ENCODE measurements around the gene MAG.

Gene MAG

DNA sequence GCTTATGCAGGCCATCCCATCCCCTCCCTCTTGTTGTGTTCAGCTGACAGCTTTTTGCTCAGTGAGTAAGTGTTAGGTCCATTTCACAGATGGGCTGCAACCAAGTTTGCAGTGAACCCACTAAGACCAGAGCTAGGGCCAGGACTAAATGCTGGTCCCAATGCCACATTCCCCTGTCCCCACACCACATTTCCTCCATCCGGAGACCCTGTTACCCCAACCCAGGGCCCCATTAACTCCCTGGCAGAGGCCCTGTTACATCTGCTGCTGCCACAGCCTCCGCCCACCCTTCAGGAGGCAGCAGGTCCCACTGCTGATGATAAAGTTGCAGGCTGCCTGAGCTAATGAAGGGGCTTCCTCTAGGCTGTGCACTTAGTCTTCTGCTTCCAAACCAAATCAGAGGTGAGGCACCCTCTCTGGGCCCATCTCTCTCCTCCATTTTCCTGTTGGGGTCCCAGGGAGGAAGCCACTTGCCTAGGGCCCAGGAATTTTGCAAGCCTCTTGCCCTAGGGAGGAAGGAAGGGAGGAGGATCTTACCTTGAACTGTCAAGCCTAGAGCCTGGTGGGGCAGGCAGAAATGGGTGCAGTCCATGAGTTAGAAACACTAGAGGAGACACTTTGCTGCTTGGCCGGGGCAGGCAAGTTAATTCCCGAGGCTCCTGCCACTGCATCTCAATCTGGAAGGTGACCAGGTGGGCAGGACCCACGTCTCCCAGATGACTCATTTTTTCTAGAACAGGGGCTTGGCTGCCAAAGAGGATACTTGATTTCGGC, 26.6 kb upstream of the MAG start:
- DNase-seq, result no peak

DNA sequence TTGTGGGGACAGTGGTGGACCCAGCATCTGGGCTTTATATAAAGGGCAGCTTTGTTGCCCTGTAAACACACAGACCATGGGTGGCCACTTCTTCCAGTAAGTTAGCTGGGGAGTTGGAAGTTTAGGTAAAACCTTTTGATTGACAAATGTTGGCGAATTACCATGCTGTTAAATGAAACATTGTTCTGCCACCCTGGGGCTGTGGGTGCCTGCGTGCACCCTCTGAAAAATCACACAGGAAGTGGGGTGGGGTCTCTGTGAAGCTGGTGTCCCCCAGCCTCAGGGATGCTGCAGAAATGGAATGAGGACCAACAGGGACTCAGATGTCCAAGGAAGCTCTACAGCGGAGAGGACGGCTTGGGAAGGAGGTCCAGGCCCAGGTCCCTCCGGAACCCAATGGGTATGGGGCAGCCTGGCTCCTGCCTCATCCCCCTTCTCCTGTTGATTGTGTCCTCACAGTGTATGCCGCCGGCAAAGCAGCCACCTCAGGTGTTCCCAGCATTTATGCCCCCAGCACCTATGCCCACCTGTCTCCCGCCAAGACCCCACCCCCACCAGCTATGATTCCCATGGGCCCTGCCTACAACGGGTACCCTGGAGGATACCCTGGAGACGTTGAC, 26.0 kb upstream of the MAG start:
- no peak for DNase-seq

DNA sequence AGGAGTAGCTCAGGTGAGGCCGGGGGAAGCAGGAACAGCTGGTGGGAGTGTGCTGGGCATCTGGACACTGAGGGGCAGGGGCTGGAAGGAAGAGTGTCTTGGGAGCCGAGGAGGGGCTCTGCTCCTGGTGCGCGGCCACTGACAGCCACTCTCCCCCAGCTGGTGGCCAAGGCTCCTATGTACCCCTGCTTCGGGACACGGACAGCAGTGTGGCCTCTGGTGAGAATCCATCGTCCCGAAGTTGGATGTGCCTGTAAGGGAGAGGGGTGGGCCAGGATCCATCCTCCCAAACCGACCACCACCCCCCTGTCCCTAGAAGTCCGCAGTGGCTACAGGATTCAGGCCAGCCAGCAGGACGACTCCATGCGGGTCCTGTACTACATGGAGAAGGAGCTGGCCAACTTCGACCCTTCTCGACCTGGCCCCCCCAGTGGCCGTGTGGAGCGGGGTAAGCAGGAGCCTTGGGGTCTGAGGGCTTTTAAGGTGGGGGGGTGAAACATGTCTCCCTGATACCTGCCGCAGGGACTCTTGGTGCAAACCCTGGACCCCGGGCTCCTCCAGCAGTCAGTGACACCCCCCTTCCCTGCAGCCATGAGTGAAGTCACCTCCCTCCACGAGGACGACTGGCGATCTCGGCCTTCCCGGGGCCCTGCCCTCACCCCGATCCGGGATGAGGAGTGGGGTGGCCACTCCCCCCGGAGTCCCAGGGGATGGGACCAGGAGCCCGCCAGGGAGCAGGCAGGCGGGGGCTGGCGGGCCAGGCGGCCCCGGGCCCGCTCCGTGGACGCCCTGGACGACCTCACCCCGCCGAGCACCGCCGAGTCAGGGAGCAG, 25.2 kb upstream of the MAG start:
- no peak for DNase-seq

GRCh38 chr19:35267353-35267817, 24.6 kb upstream of the MAG start:
- no peak for DNase-seq

DNA sequence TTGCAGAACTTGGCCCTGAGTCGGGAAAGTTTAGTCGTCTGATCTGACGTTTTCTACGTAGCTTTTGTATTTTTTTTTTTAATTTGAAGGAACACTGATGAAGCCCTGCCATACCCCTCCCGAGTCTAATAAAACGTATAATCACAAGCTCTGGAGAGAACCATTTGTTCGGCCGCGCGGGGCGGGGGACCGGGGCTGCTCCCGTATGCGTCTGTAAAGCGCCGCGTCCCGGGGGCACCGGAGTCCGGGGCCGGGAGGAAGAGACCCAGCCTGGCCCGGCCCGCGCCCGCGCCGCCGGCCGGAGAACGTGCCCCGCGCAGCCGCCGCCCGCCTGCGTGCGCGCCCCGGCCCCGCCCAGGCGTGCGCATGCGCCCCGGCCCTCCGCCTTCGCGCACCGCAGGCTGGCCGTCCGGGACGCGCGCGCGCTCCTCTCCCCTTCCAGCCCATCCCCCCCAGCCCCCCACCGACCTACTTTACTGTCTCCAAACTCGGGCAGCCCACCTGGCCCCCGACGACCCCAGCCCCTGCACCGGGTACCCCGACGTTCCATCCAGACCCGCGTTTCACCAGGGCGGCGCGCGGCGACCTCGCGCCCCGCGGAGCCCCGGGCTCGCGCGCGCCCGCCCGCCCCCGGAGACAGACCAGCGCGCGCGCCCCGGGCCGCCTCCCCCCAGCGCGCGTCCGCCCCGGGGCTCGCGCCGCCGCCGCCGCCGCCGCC, 24.0 kb upstream of the MAG start:
- peak; percentile 69 for DNase-seq

GRCh38 chr19:35268536-35269437, 23.2 kb upstream of the MAG start, which contains the start of gene USF2:
Gene USF2, plus strand, starts transcription at chr19:35268962. Its CDS starts 140 bp downstream, at chr19:35269102.
- peak; percentile 64 for DNase-seq

- peak; percentile 70 for DNase-seq
Observed at GRCh38 chr19:35269438-35270117, 22.4 kb upstream of the MAG start.

GRCh38 chr19:35270381-35270811, 21.6 kb upstream of the MAG start:
- DNase-seq, result no peak

DNA sequence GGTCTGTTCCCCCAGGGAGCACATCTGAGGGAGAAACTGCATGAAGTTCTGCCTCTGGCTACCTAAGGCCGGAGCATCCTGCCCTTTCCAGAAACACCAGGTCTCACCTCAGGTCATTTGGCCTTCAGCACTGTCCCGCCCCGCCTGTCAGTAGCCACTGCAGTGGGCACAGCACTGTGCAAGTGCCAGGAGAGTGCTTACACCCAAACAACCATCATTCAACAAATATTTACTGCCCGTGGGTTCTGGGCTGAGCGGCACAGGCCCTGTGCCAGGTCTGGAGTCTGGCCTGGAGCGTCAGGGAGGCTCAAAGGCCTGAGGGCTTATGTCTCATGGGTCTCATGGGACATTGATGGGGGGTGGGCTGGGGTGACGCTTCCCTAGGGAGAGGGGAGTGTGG, 20.4 kb upstream of the MAG start:
- no peak for DNase-seq

- DNase-seq, result no peak
Observed at GRCh38 chr19:35272122-35272719, 19.7 kb upstream of the MAG start.

- DNase-seq, result no peak
Observed at GRCh38 chr19:35272954-35273649, 18.9 kb upstream of the MAG start.

DNA sequence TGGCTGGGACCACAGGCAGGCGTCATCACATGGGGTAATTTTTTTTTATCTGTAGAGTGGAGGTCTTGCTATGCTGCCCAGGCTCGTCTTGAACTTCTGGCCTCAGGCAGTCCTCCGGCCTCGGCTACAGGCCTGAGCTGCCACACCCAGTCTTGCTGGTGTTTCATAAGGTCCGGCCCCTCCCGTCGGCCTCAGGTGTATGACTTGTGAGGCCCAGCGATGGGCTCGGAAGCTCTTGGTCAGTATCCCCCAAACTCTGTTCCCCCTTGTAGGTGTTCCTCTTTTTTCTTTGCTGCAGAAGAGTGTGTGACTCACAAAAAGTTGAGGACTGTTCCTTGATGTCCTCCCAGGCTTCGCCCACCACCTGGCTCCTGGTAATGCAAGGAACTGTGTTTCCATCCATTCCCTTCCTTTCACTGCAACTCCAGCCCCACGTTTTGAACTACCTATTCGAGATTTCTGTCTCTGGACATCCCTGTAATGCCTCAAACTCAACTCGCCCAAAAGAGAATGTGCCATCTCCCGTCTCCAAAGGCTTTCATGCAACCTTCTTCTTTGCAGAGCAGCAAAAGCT, 18.2 kb upstream of the MAG start:
- no peak for DNase-seq

- no peak for DNase-seq
Observed at GRCh38 chr19:35274323-35274722, 17.6 kb upstream of the MAG start.

GRCh38 chr19:35276706-35277281, 15.2 kb upstream of the MAG start:
- DNase-seq, result no peak

- DNase-seq, result no peak
Observed at GRCh38 chr19:35278578-35279284, 13.2 kb upstream of the MAG start.

GRCh38 chr19:35279374-35279773, 12.6 kb upstream of the MAG start:
- DNase-seq, result no peak

DNA sequence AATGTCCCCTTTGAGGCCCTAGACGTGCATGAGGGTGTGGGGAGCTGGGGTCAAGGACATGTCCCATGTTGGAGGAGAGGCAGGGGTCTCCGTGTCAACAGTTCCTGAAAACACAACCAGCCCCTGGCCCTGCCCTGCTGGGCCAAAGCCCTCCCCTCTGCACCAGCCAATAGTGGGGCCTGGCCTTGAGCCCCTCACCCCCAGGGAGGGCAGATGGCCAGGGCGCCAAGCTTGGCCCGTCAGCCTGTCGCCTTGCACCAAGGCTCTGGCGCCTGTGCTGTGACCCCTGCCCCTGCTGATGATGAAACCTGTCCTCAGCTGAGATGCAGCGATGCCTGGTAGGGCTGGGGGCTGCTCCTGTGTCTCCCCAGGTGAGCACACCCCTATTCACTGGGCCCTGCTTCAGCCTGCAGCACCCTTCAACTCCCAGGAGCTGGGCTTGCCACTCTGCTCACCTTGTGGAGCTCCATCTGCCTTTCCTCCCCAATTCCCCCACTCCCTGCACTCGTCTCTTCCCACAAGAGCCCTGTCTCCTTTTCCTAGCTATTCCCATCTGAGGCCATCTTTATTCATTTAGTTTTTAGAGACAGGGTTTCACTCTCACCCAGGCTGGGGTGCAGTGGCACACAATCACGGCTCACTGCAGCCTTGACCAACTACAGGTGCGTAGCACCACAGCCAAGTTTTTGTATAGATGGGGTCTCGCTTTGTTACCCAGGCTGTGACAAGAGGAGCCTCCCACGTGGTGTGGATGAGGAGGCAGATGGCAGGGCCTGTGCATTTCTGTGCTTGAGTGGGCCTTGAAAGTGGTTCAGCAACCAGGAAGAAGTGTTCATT, 11.8 kb upstream of the MAG start:
- DNase-seq, result no peak

DNA sequence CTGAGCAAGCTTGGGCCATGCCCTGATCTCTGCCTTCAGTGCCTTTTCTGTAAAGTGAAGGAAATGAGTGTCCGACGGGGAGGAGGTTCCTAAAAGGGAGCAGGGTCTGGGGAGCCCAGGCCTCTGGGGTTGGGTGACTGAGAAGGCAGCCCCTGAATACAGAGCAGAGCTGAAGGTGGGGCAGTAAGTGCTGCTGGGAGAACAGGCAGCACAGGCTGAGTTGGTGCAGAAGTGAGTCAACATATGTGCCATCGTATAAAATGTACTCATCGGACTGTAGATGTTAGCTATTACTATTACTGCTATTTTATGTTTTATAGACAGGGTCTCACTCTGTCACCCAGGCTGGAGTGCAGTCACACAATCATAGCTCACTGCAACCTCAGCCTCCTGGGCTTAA, 10.7 kb upstream of the MAG start:
- DNase-seq, result no peak
